Measurements from ENCODE around the gene RAB36. TPM values are rescaled to one million over a fixed set of nuclear protein-coding genes. Genes with fewer than 3 reads are reported as not detected.
A peak's percentile ranks its signal among the peaks of the same experiment; 100 is the strongest.

Gene RAB36
- total and polyA plus RNA-seq, 9 donors, result 3.9 to 18.7 (median 6.3) TPM

- Histone ChIP-seq H3K9me3 (no peaks in the 10 kb centered on the region), H3K27me3 (no peaks in the 10 kb centered on the region), H3K36me3 (no peaks in the 10 kb centered on the region), H3K27ac (no peak overlapping the region), H3K4me3 (no peak overlapping the region), H3K4me1 (ENCODE audit: insufficient read depth) (peaks cover 11% of the 10 kb centered on the region)
- no peak for DNase-seq
- TF ChIP-seq CTCF (IDR thresholded peaks at IDR 0.05), result no peak
- intact Hi-C loops (cut with DNase I), result no loop called here
- WGBS, 3 donors, result 81 to 84% (median 83%) methylated on average over 10 of the region's 10 CpGs
Measured at GRCh38 chr22:23110190-23110921, 34.9 kb upstream of the RAB36 start.

GRCh38 chr22:23110922-23111527, 34.3 kb upstream of the RAB36 start:
- no peak for DNase-seq
- intact Hi-C loops (cut with DNase I), result no loop called here
- TF ChIP-seq CTCF (IDR thresholded peaks at IDR 0.05), result no peak
- TF ChIP-seq EP300 (IDR thresholded peaks at IDR 0.05), result no peak
- TF ChIP-seq POLR2A (IDR thresholded peaks at IDR 0.05), result no peak
- Histone ChIP-seq H3K4me1 (ENCODE audit: insufficient read depth) (peaks cover 11% of the 10 kb centered on the region), H3K4me3 (no peak overlapping the region), H3K36me3 (no peaks in the 10 kb centered on the region), H3K9me3 (no peaks in the 10 kb centered on the region), H3K27ac (no peak overlapping the region), H3K27me3 (no peaks in the 10 kb centered on the region)
- WGBS, 3 donors, result 85 to 89% (median 89%) methylated on average over 15 of the region's 15 CpGs

- no peak for DNase-seq
- intact Hi-C loops (cut with DNase I), result no loop called here
- H3K27me3 ChIP-seq, result no peaks in the 10 kb centered on the region
- TF ChIP-seq POLR2A (IDR thresholded peaks at IDR 0.05) (no peak), EP300 (IDR thresholded peaks at IDR 0.05) (no peak), CTCF (IDR thresholded peaks at IDR 0.05) (no peak)
- H3K27ac ChIP-seq, result peak overlapping the region; percentile 30 to 57
- H3K4me3 ChIP-seq, result no peak overlapping the region
- H3K9me3 ChIP-seq, result no peaks in the 10 kb centered on the region
- peaks cover 11% of the 10 kb centered on the region for H3K4me1 ChIP-seq (ENCODE audit: insufficient read depth)
- no peaks in the 10 kb centered on the region for H3K36me3 ChIP-seq
- WGBS, 3 donors, result 72 to 87% (median 87%) methylated on average over 9 of the region's 9 CpGs
Measured at GRCh38 chr22:23112472-23113012, 32.7 kb upstream of the RAB36 start.

- peak; percentile 47 to 88 (median 77) for DNase-seq
- 50 to 62% (median 56%) methylated on average over 14 of the region's 14 CpGs for WGBS, 3 donors
Measured at GRCh38 chr22:23113067-23113846, 32.0 kb upstream of the RAB36 start.

More at GRCh38 chr22:23113067-23113846, 32.0 kb upstream of the RAB36 start:
- TF ChIP-seq POLR2A (IDR thresholded peaks at IDR 0.05) (no peak), EP300 (IDR thresholded peaks at IDR 0.05) (no peak), CTCF (IDR thresholded peaks at IDR 0.05) (no peak)
- intact Hi-C loops (cut with DNase I), result no loop called here
- Histone ChIP-seq H3K27me3 (no peaks in the 10 kb centered on the region), H3K4me1 (ENCODE audit: insufficient read depth) (peaks cover 11% of the 10 kb centered on the region), H3K27ac (peak overlapping the region; percentile 30 to 57), H3K36me3 (no peaks in the 10 kb centered on the region), H3K4me3 (no peak overlapping the region), H3K9me3 (no peaks in the 10 kb centered on the region)

Data from ovary (tissue), 9 donors.